Activated gamma-delta T cell (primary cell): ENCODE results near the gene IKZF5.

ENCODE experiments used
- DNase-seq: peaks from one replicate; lab custom pipeline; 2025; lab: John Stamatoyannopoulos, UW

The IKZF5 gene

GRCh38 chr10:123016228-123016627, 7.6 kb upstream of the IKZF5 start:
- DNase-seq = no peak

GRCh38 chr10:123014772-123015171, 6.2 kb upstream of the IKZF5 start:
- no peak for DNase-seq

- no peak for DNase-seq
These were observed 5.1 kb upstream of the IKZF5 start for GRCh38 chr10:123013456-123014419.

GRCh38 chr10:123011987-123012386, 3.4 kb upstream of the IKZF5 start:
- no peak for DNase-seq

GRCh38 chr10:123009105-123009820, 668 bp upstream of the IKZF5 start:
- DNase-seq = no peak

- no peak for DNase-seq
These were observed 839 bp downstream of the IKZF5 start for GRCh38 chr10:123007558-123008354.

- DNase-seq = no peak
These were observed 4.3 kb downstream of the IKZF5 start for GRCh38 chr10:123004298-123004697.

GRCh38 chr10:123001370-123001769, 7.2 kb downstream of the IKZF5 start:
- DNase-seq = no peak

GRCh38 chr10:123000155-123000554, 8.4 kb downstream of the IKZF5 start:
- no peak for DNase-seq

GRCh38 chr10:122999347-122999746, 9.2 kb downstream of the IKZF5 start:
- no peak for DNase-seq

GRCh38 chr10:122998934-122999333, 9.7 kb downstream of the IKZF5 start:
- no peak for DNase-seq

- DNase-seq = no peak
These were observed 10.2 kb downstream of the IKZF5 start for GRCh38 chr10:122998360-122998917.

GRCh38 chr10:122997864-122998263, 10.7 kb downstream of the IKZF5 start:
- DNase-seq = no peak

- no peak for DNase-seq
These were observed 12.7 kb downstream of the IKZF5 start for GRCh38 chr10:122995936-122996335.

- no peak for DNase-seq
These were observed 14.7 kb downstream of the IKZF5 start for GRCh38 chr10:122993797-122994336.

GRCh38 chr10:122992031-122992585, 16.5 kb downstream of the IKZF5 start:
- no peak for DNase-seq

GRCh38 chr10:122990278-122990677, 18.3 kb downstream of the IKZF5 start:
- DNase-seq = no peak

- DNase-seq = no peak
These were observed 20.1 kb downstream of the IKZF5 start for GRCh38 chr10:122988501-122988900.

- DNase-seq = no peak
These were observed 22.3 kb downstream of the IKZF5 start for GRCh38 chr10:122986335-122986734.

- DNase-seq = no peak
These were observed 23.9 kb downstream of the IKZF5 start for GRCh38 chr10:122984708-122985107.

GRCh38 chr10:122983898-122984297, 24.7 kb downstream of the IKZF5 start:
- no peak for DNase-seq
